GM12892 (cell line): ENCODE data around the gene RNF212B.

ENCODE experiments used
- DNase-seq: peaks from one replicate; pipeline ENCODE4 v3.0.0; 2011; ENCODE audit not compliant: insufficient read length
- FAIRE-seq: peaks from 2 replicates; lab custom pipeline; 2011; peaks lifted over from hg19 to GRCh38; lab: Jason Lieb, UNC
- POLR2A ChIP-seq: IDR thresholded peaks from 2 replicates; pipeline ENCODE4 v1.6.1; 2011; ENCODE audit warnings: low read depth, low read length, control low read depth
- POLR2AphosphoS5 ChIP-seq: IDR thresholded peaks from 2 replicates; pipeline ENCODE4 v1.6.1; 2011; ENCODE audit warnings: low read depth, low read length, control low read depth
- TAF1 ChIP-seq: IDR thresholded peaks from 2 replicates; pipeline ENCODE4 v1.6.1; 2011; ENCODE audit warnings: low read depth, mild to moderate bottlenecking, control low read depth, low read length, borderline replicate concordance

The RNF212B gene

DNA sequence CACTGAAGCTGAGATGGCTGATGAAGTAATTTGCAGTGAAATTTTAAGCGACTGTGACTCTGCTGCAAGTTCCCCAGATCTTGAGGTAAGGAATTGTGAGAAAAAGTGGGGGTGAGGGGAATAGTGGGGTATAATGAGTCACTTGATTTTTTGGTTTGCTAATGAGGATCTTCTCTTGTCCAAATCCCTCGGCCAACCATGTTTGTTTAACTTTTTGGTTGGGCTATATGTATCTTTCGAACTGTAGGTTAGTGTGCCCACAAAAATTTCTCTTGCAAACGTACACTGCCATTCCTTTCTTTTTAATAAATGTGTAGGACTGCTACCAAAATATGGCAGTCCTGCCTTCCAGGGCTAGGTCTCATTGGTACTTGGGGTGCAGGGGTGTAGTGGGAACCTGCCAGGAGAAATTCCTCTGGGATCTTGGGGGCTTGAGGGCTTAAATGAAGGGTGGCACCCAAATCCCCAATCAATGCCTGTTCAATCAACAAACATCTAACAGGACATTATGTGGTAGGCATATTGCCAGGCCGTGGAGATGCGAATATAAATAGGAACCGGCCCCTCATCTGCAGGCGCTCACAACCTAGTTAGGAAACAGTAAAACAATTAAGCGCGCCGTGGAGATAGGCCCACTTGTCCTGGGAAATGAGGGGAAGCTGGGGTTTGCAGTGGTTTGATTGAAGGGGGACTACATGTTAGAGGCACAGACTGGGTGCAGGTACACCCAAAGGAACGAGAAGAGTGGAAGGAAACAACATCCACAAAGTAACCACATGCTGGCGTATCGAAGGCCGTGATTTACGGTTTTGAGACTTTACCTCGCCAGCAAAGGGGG lies 82.2 kb downstream of the RNF212B start:
- FAIRE-seq (no peak), DNase-seq (no peak)
- TF ChIP-seq TAF1, result no peak
- no peak for TF ChIP-seq POLR2A
- TF ChIP-seq POLR2AphosphoS5, result no peak

DNA sequence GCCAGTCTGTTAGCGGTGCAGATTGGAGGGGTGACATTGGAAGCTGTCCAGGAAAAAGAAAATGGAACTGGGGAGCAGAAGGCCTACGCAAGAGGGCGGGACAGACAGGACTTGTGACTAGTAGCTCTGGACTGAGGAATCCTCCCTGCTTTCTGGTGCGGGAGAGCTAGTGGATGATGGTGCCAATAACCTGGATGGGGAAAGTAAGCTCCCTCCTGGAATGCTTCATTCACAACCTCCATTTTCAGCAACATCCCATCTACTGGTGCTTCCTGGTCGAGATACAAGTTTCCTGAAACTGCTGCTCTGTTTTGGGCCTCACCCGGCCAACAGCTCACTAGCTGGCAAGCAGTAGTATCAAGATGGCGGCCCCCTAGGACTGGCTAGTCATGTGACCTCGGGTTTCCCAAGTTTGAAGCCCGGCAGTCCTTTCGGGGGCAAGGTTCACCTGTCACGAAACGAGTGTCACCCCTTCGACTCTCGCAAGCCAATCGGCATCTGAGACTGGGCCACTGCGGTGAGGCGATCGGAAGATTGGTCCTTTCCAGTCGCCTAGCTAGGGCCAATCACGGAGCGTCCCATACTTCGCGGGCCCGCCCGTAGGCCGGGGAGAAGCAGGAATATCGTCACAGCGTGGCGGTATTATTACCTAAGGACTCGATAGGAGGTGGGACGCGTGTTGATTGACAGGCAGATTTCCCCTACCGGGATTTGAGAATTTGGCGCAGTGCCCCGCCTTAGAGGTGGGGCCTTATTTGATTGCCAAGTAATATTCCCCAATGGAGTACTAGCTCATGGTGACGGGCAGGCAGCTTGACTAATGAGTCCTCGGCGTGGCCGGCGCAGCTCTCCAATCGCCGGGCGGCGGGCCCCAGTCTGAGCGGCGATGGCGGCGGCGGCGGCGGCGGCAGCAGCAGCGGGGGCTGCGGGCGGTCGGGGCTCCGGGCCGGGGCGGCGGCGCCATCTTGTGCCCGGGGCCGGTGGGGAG lies 83.1 kb downstream of the RNF212B start, which contains the start of gene PABPN1:
TSS of gene PABPN1 (plus strand) at position 874 of the 988 bp plus-strand sequence. CDS start at position 887, 13 bp downstream.
- FAIRE-seq, result peak; percentile 98
- TF ChIP-seq POLR2A (peak; percentile 71), TAF1 (no peak), POLR2AphosphoS5 (no peak; the same call in 1 of the 2 replicates)
- DNase-seq, result peak; percentile 89

DNA sequence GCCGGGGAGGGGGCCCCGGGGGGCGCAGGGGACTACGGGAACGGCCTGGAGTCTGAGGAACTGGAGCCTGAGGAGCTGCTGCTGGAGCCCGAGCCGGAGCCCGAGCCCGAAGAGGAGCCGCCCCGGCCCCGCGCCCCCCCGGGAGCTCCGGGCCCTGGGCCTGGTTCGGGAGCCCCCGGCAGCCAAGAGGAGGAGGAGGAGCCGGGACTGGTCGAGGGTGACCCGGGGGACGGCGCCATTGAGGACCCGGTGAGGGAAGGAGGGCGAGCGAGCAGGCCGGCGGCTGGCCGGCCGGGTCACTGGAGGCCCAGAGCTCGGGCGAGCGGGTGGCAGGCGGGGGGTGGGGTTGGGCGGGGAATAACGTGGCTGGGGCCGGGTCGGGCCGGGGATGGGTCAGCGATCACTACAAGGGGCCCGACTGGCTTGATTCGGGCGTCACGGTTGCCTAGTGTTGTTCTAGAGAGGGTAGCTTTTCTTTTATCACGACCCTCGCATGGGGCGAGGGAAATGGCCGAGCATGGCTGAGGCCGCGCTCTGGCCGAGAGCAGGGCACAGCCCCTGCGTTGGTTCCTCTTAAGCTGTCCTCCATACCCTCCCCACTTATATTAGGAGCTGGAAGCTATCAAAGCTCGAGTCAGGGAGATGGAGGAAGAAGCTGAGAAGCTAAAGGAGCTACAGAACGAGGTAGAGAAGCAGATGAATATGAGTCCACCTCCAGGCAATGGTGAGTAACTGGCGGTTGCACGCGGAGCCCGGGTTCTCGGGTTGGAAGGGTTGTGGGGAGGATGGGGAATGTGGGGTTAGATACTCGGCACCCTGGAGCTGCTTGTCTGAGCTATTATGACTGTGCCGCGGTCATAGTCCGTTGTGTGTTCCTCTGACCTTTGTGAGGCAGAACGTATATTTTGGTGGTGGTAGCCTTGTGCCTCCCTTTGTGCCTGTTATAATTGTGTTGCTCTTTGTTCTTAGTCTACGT lies 84.1 kb downstream of the RNF212B start:
- FAIRE-seq, result peak; percentile 5
- peak; percentile 35; the same call in 1 of the 2 replicates for TF ChIP-seq TAF1
- peak; percentile 53; the same call in 1 of the 2 replicates for TF ChIP-seq POLR2A
- peak; percentile 75 for TF ChIP-seq POLR2AphosphoS5
- DNase-seq, result peak; percentile 42
